HFFc6 (cell line): Measurements from ENCODE around the gene GPR27. TPM values are rescaled to one million over a fixed set of nuclear protein-coding genes. Genes with fewer than 3 reads are reported as not detected.

Experiments used
- DNase-seq: peaks from one replicate; pipeline ENCODE4 v3.0.0-alpha.2; 2018
- H3K27ac Mint-ChIP-seq: 2 replicates; pipeline ENCODE4 v1.8.0; 2020; ENCODE audit warnings: mild to moderate bottlenecking, mixed read lengths
- H3K27me3 Mint-ChIP-seq: 2 replicates; pipeline ENCODE4 v1.8.0; 2021; ENCODE audit warnings: mild to moderate bottlenecking, moderate library complexity, mixed read lengths; ENCODE audit not compliant: insufficient read depth
- H3K36me3 Mint-ChIP-seq: 2 replicates; pipeline ENCODE4 v1.8.0; 2021; ENCODE audit warnings: low read depth, mixed read lengths
- H3K4me1 Mint-ChIP-seq: 2 replicates; pipeline ENCODE4 v1.8.0; 2020; ENCODE audit warnings: low read depth, mixed read lengths
- H3K4me3 Mint-ChIP-seq: 2 replicates; pipeline ENCODE4 v1.8.0; 2020; ENCODE audit warnings: mild to moderate bottlenecking, moderate library complexity, mixed read lengths
- H3K9me3 Mint-ChIP-seq: 2 replicates; pipeline ENCODE4 v1.8.0; 2020; ENCODE audit warnings: mild to moderate bottlenecking, mixed read lengths
- CTCF ChIP-seq: fragments of 200-600 bp; sonication (generic); IDR thresholded peaks from 2 replicates; pipeline ENCODE4 v1.5.0; 2021; ENCODE audit warnings: antibody characterized with exemption, mild to moderate bottlenecking
- total RNA-seq, 6 experiments: library from RNA; stranded (reverse); fragmentation: NEBNext Ultra II Directional; extraction: Animal tissue kit (Norgen Biotek cat#: 25700); gene quantifications; 2 replicates in 1 of 6; 3 replicates in 5 of 6; pipeline ENCODE4 v1.2.3, GENCODE V29; 2021

GPR27 gene
- total RNA-seq, 6 experiments from 2014 or later: not detected

- no peaks in the 10 kb centered on the region for H3K9me3 Mint-ChIP-seq
- H3K27ac Mint-ChIP-seq: no peak overlapping the region
- DNase-seq: no peak
- H3K4me1 Mint-ChIP-seq: peaks cover 6% of the 10 kb centered on the region; the same call in 1 of the 2 replicates
- H3K4me3 Mint-ChIP-seq: no peak overlapping the region
- no peak for TF ChIP-seq CTCF
- H3K27me3 Mint-ChIP-seq: peaks cover 23% of the 10 kb centered on the region
- no peaks in the 10 kb centered on the region for H3K36me3 Mint-ChIP-seq
Measured at GRCh38 chr3:71779674-71780377, 26.2 kb downstream of the GPR27 start.

DNA sequence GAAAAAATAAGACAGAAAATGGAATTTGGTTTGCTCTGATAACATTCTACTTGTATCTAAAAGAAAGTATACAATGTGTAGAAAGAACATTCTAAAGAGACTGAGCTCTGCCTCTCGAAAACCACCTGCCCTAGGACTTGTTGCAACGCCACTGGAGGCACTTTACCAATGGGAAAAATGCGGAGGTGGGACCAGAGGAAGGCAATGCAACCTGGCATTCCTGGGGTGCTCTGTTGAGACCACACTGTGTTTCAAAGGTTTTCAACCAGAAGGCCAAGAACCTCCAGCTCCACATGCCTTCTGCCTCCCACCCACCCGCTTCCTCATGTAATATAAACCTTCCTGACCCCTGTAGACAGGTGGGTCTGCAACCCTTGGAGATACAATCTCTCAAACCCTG lies 26.8 kb downstream of the GPR27 start:
- Mint-ChIP-seq H3K4me3 (no peak overlapping the region), H3K9me3 (no peaks in the 10 kb centered on the region), H3K27me3 (peaks cover 22% of the 10 kb centered on the region), H3K36me3 (no peaks in the 10 kb centered on the region), H3K27ac (no peak overlapping the region), H3K4me1 (peaks cover 6% of the 10 kb centered on the region; the same call in 1 of the 2 replicates)
- DNase-seq: no peak
- TF ChIP-seq CTCF: no peak

GRCh38 chr3:71783152-71783551 lies 29.5 kb downstream of the GPR27 start:
- Mint-ChIP-seq H3K27me3 (peaks cover 28% of the 10 kb centered on the region), H3K36me3 (no peaks in the 10 kb centered on the region), H3K4me1 (peaks cover 6% of the 10 kb centered on the region; the same call in 1 of the 2 replicates), H3K9me3 (no peaks in the 10 kb centered on the region), H3K27ac (no peak overlapping the region), H3K4me3 (no peak overlapping the region)
- no peak for DNase-seq
- no peak for TF ChIP-seq CTCF

GRCh38 chr3:71784201-71784913 lies 30.7 kb downstream of the GPR27 start:
- H3K27me3 Mint-ChIP-seq: peaks cover 27% of the 10 kb centered on the region
- no peak for DNase-seq
- no peaks in the 10 kb centered on the region for H3K36me3 Mint-ChIP-seq
- no peaks in the 10 kb centered on the region for H3K9me3 Mint-ChIP-seq
- no peak for TF ChIP-seq CTCF
- H3K27ac Mint-ChIP-seq: no peak overlapping the region
- no peak overlapping the region for H3K4me3 Mint-ChIP-seq
- peaks cover 6% of the 10 kb centered on the region; the same call in 1 of the 2 replicates for H3K4me1 Mint-ChIP-seq

- no peak for TF ChIP-seq CTCF
- Mint-ChIP-seq H3K27ac (no peak within 1 kb of the TSS), H3K36me3 (no peaks in the 10 kb centered on the region), H3K4me3 (no peak within 1 kb of the TSS), H3K9me3 (no peaks in the 10 kb centered on the region), H3K27me3 (peaks cover 23% of the 10 kb centered on the region), H3K4me1 (peaks cover 6% of the 10 kb centered on the region; the same call in 1 of the 2 replicates)
- DNase-seq: no peak
Measured at GRCh38 chr3:71784914-71785531, 31.4 kb downstream of the GPR27 start, which contains the start of gene PROK2. Gene PROK2 (minus strand): TSS chr3:71785148. CDS start chr3:71785052, 96 bp downstream.
